Neutrophil (primary cell): Measurements from ENCODE around the gene SCO1.
A peak's percentile ranks its signal among the peaks of the same experiment; 100 is the strongest.

Source experiments
- H3K27ac ChIP-seq: fragments of 200-600 bp; sonication (generic); 2 replicates; pipeline ENCODE4 v1.5.1; 2016; ENCODE audit warnings: mild to moderate bottlenecking, moderate library complexity
- H3K27me3 ChIP-seq: fragments of 200-600 bp; sonication (generic); 2 replicates; pipeline ENCODE4 v1.6.0; 2016; ENCODE audit warnings: mild to moderate bottlenecking
- H3K36me3 ChIP-seq: fragments of 200-600 bp; sonication (generic); 2 replicates; pipeline ENCODE4 v1.5.1; 2017
- H3K4me1 ChIP-seq, 2 experiments: fragments of 200-600 bp in 1 of 2; sonication (generic) in 1 of 2; 1 replicate in 1 of 2; 2 replicates in 1 of 2; pipeline versions ENCODE4 v1.5.1 to v1.6.1; 2013 to 2016; ENCODE audit warnings: low read depth in 1 of 2, low read length in 1 of 2, mild to moderate bottlenecking in 1 of 2, moderate library complexity in 1 of 2; ENCODE audit not compliant: control insufficient read depth in 1 of 2, insufficient read depth in 1 of 2
- H3K4me3 ChIP-seq, 2 experiments: fragments of 200-600 bp in 1 of 2; sonication (generic) in 1 of 2; 1 replicate in 1 of 2; 2 replicates in 1 of 2; pipeline ENCODE4 v1.5.1; 2013 to 2016; ENCODE audit warnings: low read depth in 1 of 2, low read length in 1 of 2, mild to moderate bottlenecking in 1 of 2, moderate library complexity in 1 of 2
- H3K9me3 ChIP-seq: fragments of 200-600 bp; sonication (generic); 2 replicates; pipeline ENCODE4 v1.5.1; 2016
- TF ChIP-seq, protein P1 (sequence below): fragments of 200-600 bp; sonication (generic); IDR thresholded peaks from 2 replicates; pipeline ENCODE4 v1.5.1; 2016; ENCODE audit warnings: antibody characterized with exemption

The SCO1 gene

GRCh38 chr17:10729334-10730193 lies 32.2 kb upstream of the SCO1 start, which contains the start of gene TMEM220:
Gene TMEM220, minus strand, starts transcription at chr17:10730023. Its CDS starts 172 bp downstream, at chr17:10729851.
- peaks cover 15% of the 10 kb centered on the region for H3K27me3 ChIP-seq
- peak within 1 kb of the TSS; percentile 56 to 68 for H3K4me3 ChIP-seq
- no peak within 1 kb of the TSS for H3K27ac ChIP-seq
- TF ChIP-seq, protein P1, sequence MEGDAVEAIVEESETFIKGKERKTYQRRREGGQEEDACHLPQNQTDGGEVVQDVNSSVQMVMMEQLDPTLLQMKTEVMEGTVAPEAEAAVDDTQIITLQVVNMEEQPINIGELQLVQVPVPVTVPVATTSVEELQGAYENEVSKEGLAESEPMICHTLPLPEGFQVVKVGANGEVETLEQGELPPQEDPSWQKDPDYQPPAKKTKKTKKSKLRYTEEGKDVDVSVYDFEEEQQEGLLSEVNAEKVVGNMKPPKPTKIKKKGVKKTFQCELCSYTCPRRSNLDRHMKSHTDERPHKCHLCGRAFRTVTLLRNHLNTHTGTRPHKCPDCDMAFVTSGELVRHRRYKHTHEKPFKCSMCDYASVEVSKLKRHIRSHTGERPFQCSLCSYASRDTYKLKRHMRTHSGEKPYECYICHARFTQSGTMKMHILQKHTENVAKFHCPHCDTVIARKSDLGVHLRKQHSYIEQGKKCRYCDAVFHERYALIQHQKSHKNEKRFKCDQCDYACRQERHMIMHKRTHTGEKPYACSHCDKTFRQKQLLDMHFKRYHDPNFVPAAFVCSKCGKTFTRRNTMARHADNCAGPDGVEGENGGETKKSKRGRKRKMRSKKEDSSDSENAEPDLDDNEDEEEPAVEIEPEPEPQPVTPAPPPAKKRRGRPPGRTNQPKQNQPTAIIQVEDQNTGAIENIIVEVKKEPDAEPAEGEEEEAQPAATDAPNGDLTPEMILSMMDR = no peak
- H3K36me3 ChIP-seq = no peaks in the 10 kb centered on the region
- H3K4me1 ChIP-seq = peaks cover 13 to 16% of the 10 kb centered on the region in 2 experiments
- H3K9me3 ChIP-seq = no peaks in the 10 kb centered on the region

DNA sequence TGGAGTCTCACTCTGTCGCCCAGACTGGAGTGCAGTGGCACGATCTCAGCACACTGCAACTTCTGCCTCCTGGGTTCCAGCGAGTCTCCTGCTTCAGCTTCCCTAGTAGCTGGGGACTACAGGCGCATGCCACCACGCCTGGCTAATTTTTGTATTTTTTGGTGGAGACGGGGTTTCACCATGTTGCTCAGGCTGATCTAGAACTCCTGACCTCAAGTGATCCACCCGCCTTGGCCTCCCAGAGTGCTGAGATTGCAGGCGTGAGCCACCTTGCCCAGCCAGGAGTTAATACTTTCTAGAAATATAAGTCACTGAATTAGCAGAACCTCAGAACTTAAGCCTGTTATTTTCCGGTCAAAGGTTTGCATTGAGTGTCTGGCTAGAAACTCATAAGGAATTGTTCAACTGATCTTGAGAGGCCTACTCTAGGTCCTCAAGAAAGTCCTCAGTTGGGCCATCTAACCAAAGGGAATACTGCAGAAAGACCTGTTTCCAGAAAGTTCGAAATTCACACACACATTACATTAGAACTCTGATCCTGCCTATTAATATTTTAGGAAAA lies 31.1 kb upstream of the SCO1 start:
- peaks cover 13 to 16% of the 10 kb centered on the region in 2 experiments for H3K4me1 ChIP-seq
- H3K9me3 ChIP-seq = no peaks in the 10 kb centered on the region
- H3K4me3 ChIP-seq = no peak overlapping the region
- H3K27ac ChIP-seq = no peak overlapping the region
- H3K27me3 ChIP-seq = peaks cover 15% of the 10 kb centered on the region
- TF ChIP-seq, protein P1 = no peak
- H3K36me3 ChIP-seq = no peaks in the 10 kb centered on the region

DNA sequence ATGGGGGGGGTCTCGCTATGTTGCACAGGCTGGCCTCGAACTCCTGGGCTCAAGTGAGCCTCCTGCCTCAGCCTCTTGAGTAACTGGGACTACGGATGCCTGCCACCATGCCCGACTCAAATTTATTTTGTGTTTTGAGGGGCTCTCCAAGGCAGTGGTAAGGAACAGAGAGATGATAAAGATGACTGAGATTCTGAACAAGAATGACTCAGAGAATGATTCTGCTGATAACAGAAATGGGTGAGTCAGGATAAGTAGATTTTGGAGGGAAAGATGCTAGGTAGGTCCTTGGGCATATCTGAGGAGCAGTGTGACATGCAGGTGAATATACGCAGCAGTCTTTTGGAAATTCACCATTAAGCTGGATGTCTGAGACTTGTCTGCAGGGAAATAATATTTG lies 29.9 kb upstream of the SCO1 start:
- TF ChIP-seq, protein P1 = no peak
- no peaks in the 10 kb centered on the region for H3K36me3 ChIP-seq
- peaks cover 13 to 16% of the 10 kb centered on the region in 2 experiments for H3K4me1 ChIP-seq
- H3K27ac ChIP-seq = no peak overlapping the region
- H3K9me3 ChIP-seq = no peaks in the 10 kb centered on the region
- no peak overlapping the region for H3K4me3 ChIP-seq
- H3K27me3 ChIP-seq = peaks cover 15% of the 10 kb centered on the region

DNA sequence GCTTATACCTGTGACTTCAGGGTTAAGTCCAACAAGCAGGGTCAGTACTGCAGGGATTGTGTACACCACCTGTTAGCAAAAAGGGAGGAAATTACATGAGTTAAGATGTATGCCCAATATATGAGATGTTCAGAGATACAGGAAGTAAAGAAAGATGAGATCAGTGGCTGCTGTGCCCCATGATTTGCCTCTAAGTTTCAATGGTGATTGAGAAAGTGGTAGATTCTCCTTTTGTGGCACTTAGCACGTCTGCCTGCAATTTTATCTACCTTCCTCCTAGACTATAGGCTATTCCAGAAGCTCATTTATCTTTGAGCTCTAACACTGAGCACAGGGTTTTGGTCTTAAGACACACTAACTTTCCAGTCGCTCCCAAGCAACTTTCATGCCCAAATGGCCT lies 28.9 kb upstream of the SCO1 start:
- Histone ChIP-seq H3K4me1 (peaks cover 13 to 16% of the 10 kb centered on the region in 2 experiments), H3K4me3 (no peak overlapping the region), H3K9me3 (no peaks in the 10 kb centered on the region), H3K27me3 (peaks cover 15% of the 10 kb centered on the region), H3K36me3 (no peaks in the 10 kb centered on the region), H3K27ac (no peak overlapping the region)
- TF ChIP-seq, protein P1 = no peak

DNA sequence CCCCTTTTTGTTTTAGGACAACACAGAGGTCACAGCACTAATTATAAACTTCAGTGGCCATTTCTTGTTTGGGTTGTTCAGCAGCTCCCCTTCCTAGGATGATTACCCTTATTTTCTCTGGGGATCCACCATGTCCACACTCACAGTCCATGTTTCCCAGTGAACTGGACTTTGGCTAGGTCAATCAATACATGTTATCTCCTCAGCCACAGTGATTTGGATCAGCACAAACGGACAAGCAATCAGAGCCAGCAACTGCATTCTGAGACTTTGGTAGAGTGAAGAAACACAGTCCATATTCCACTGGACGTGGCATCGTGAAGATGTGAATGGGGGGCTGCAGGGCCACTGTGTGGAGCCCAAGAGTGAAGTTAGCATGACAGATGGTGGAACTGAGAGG lies 27.9 kb upstream of the SCO1 start:
- H3K36me3 ChIP-seq = no peaks in the 10 kb centered on the region
- peaks cover 15% of the 10 kb centered on the region for H3K27me3 ChIP-seq
- TF ChIP-seq, protein P1 = no peak
- H3K27ac ChIP-seq = no peak overlapping the region
- peaks cover 11 to 12% of the 10 kb centered on the region in 2 experiments for H3K4me1 ChIP-seq
- no peaks in the 10 kb centered on the region for H3K9me3 ChIP-seq
- no peak overlapping the region for H3K4me3 ChIP-seq
